WTC11 (cell line): ENCODE data around the gene PTAR1. TPM values are rescaled to one million over a fixed set of nuclear protein-coding genes. Genes with fewer than 3 reads are reported as not detected.
"Not testable (repeated sequence)": the region's sequence is repeated elsewhere in the genome, so short reads cannot be mapped to it uniquely, and the experiment has no call there.

Experiments
- ATAC-seq: fragments of 200-7000 bp; cut with Tn5 transposase; 2 replicates; pipeline ENCODE4 v1.10.0; 2021; ENCODE audit warnings: mild to moderate bottlenecking, moderate library complexity
- CTCF ChIA-PET: fragments of 300-600 bp; sonication (Branson Sonifier 250); formaldehyde crosslinking; loops from one replicate; lab custom pipeline; 2021; ENCODE audit warnings: antibody characterized with exemption; lab: Charles Lee
- POLR2A ChIA-PET: fragments of 350-600 bp; sonication (Branson Sonifier 250); formaldehyde crosslinking; loops from one replicate; lab custom pipeline; 2021; ENCODE audit warnings: antibody characterized with exemption; lab: Charles Lee
- DNase-seq: peaks from one replicate; pipeline ENCODE4 v3.0.0; 2021; ENCODE audit warnings: low spot score
- H3K27ac Mint-ChIP-seq: 2 replicates; pipeline ENCODE4 v1.8.0; 2021; ENCODE audit warnings: mixed read lengths
- H3K27me3 Mint-ChIP-seq: 2 replicates; pipeline ENCODE4 v1.8.0; 2021; ENCODE audit warnings: low read depth, mild to moderate bottlenecking, moderate library complexity, mixed read lengths
- H3K36me3 Mint-ChIP-seq: 2 replicates; pipeline ENCODE4 v1.8.0; 2021; ENCODE audit warnings: mixed read lengths
- H3K4me1 Mint-ChIP-seq: 2 replicates; pipeline ENCODE4 v1.8.0; 2022; ENCODE audit warnings: mixed read lengths
- H3K4me3 Mint-ChIP-seq: 2 replicates; pipeline ENCODE4 v1.8.0; 2021; ENCODE audit warnings: mild to moderate bottlenecking, moderate library complexity, mixed read lengths
- H3K9me3 Mint-ChIP-seq: 2 replicates; pipeline ENCODE4 v1.8.0; 2021; ENCODE audit warnings: mixed read lengths
- ATF2 ChIP-seq: sonication (generic); formaldehyde crosslinking; IDR thresholded peaks from 2 replicates; pipeline ENCODE4 v1.8.1; 2022; ENCODE audit warnings: low read depth, missing genetic modification reagents, borderline replicate concordance
- ATF6 ChIP-seq: sonication (generic); formaldehyde crosslinking; IDR thresholded peaks from 2 replicates; pipeline ENCODE4 v1.8.1; 2023; ENCODE audit warnings: mild to moderate bottlenecking, missing genetic modification reagents
- FOXJ3 ChIP-seq: sonication (generic); formaldehyde crosslinking; IDR thresholded peaks from 2 replicates; pipeline ENCODE4 v1.9.0; 2021; ENCODE audit warnings: missing genetic modification reagents, mild to moderate bottlenecking, borderline replicate concordance
- GABPB1 ChIP-seq: sonication (generic); formaldehyde crosslinking; IDR thresholded peaks from 2 replicates; pipeline ENCODE4 v1.8.1; 2023; ENCODE audit warnings: mild to moderate bottlenecking, missing genetic modification reagents
- GRHL2 ChIP-seq: fragments of 250-450 bp; sonication (Bioruptor Pico); IDR thresholded peaks from 2 replicates; pipeline ENCODE4 v1.8.0; 2022; ENCODE audit warnings: mild to moderate bottlenecking, moderate library complexity; ENCODE audit not compliant: insufficient replicate concordance, severe bottlenecking
- MAX ChIP-seq: sonication (generic); formaldehyde crosslinking; IDR thresholded peaks from 2 replicates; pipeline ENCODE4 v1.8.0; 2022; ENCODE audit warnings: mild to moderate bottlenecking, missing genetic modification reagents
- NFE2L1 ChIP-seq: sonication (generic); formaldehyde crosslinking; IDR thresholded peaks from 2 replicates; pipeline ENCODE4 v1.8.1; 2023; ENCODE audit warnings: missing genetic modification reagents
- OVOL2 ChIP-seq: fragments of 250-450 bp; sonication (Bioruptor Pico); IDR thresholded peaks from 2 replicates; pipeline ENCODE4 v1.9.0; 2021; ENCODE audit warnings: mild to moderate bottlenecking, borderline replicate concordance
- PRRX2 ChIP-seq: fragments of 250-450 bp; sonication (Bioruptor Pico); IDR thresholded peaks from 2 replicates; pipeline ENCODE4 v1.8.0; 2021; ENCODE audit warnings: mild to moderate bottlenecking
- SMAD3 ChIP-seq: sonication (generic); formaldehyde crosslinking; IDR thresholded peaks from 2 replicates; pipeline ENCODE4 v1.8.0; 2022; ENCODE audit warnings: missing genetic modification reagents, mild to moderate bottlenecking, borderline replicate concordance
- SMAD4 ChIP-seq: sonication (generic); formaldehyde crosslinking; IDR thresholded peaks from 2 replicates; pipeline ENCODE4 v1.8.0; 2022; ENCODE audit warnings: mild to moderate bottlenecking, missing genetic modification reagents
- TCF7 ChIP-seq: sonication (generic); formaldehyde crosslinking; IDR thresholded peaks from 2 replicates; pipeline ENCODE4 v1.8.0; 2022; ENCODE audit warnings: mild to moderate bottlenecking, low read depth, missing genetic modification reagents, moderate library complexity
- ZBTB43 ChIP-seq: sonication (generic); formaldehyde crosslinking; IDR thresholded peaks from 2 replicates; pipeline ENCODE4 v1.8.1; 2023; ENCODE audit warnings: mild to moderate bottlenecking, missing genetic modification reagents
- ZNF138 ChIP-seq: sonication (generic); formaldehyde crosslinking; conservative IDR thresholded peaks from 2 replicates; pipeline ENCODE4 v1.8.1; 2022; ENCODE audit warnings: mild to moderate bottlenecking, moderate library complexity, missing genetic modification reagents
- ZNF423 ChIP-seq: fragments of 250-450 bp; sonication (Bioruptor Pico); IDR thresholded peaks from 2 replicates; pipeline ENCODE4 v2.1.2; 2022; ENCODE audit warnings: mild to moderate bottlenecking, moderate library complexity
- total RNA-seq: library from RNA; stranded (reverse); gene quantifications from 3 replicates; pipeline ENCODE4 v1.2.3, GENCODE V29; 2021
- TF ChIP-seq, protein P1 (sequence below): sonication (generic); formaldehyde crosslinking; IDR thresholded peaks from 2 replicates; pipeline ENCODE4 v1.8.1; 2023; ENCODE audit warnings: mild to moderate bottlenecking, missing genetic modification reagents, moderate library complexity
- TF ChIP-seq, protein P2 (sequence below): sonication (generic); formaldehyde crosslinking; IDR thresholded peaks from 2 replicates; pipeline ENCODE4 v1.8.1; 2023; ENCODE audit warnings: mild to moderate bottlenecking, moderate library complexity, missing genetic modification reagents

Gene PTAR1
- total RNA-seq, 1 experiment from 2014 or later: 90.8 TPM

GRCh38 chr9:69801989-69802388, 42.2 kb upstream of the PTAR1 start (continued):
- TF ChIP-seq, protein P1, sequence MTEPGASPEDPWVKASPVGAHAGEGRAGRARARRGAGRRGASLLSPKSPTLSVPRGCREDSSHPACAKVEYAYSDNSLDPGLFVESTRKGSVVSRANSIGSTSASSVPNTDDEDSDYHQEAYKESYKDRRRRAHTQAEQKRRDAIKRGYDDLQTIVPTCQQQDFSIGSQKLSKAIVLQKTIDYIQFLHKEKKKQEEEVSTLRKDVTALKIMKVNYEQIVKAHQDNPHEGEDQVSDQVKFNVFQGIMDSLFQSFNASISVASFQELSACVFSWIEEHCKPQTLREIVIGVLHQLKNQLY (CRISPR knock-in tag): no peak
- TF ChIP-seq ZNF138 (CRISPR knock-in tag): no peak
- no peak for TF ChIP-seq SMAD3 (CRISPR knock-in tag)
- TF ChIP-seq PRRX2 (CRISPR knock-in tag): no peak
- no peak for TF ChIP-seq SMAD4 (CRISPR knock-in tag)
- TF ChIP-seq ZNF423 (CRISPR knock-in tag): no peak
- no peak for TF ChIP-seq ATF2

- H3K36me3 Mint-ChIP-seq: peaks cover 12% of the 10 kb centered on the region
- H3K4me3 Mint-ChIP-seq, POLR2A ChIA-PET, H3K4me1 Mint-ChIP-seq, H3K27me3 Mint-ChIP-seq, H3K27ac Mint-ChIP-seq, ATAC-seq, DNase-seq, CTCF ChIA-PET: not testable (repeated sequence)
- H3K9me3 Mint-ChIP-seq: peaks cover 19% of the 10 kb centered on the region
These were observed 40.2 kb upstream of the PTAR1 start for GRCh38 chr9:69800027-69800426.

GRCh38 chr9:69799521-69799920, 39.7 kb upstream of the PTAR1 start:
- CTCF ChIA-PET: interaction anchor here (1.1 kb wide), 1 partner anchor 10 kb away, joined by 4 read pairs; no protein-coding TSS in a partner anchor
- H3K27me3 Mint-ChIP-seq, H3K27ac Mint-ChIP-seq, POLR2A ChIA-PET, DNase-seq, H3K4me3 Mint-ChIP-seq, ATAC-seq, H3K4me1 Mint-ChIP-seq: not testable (repeated sequence)
- Mint-ChIP-seq H3K36me3 (peaks cover 12% of the 10 kb centered on the region), H3K9me3 (peaks cover 19% of the 10 kb centered on the region)

DNA sequence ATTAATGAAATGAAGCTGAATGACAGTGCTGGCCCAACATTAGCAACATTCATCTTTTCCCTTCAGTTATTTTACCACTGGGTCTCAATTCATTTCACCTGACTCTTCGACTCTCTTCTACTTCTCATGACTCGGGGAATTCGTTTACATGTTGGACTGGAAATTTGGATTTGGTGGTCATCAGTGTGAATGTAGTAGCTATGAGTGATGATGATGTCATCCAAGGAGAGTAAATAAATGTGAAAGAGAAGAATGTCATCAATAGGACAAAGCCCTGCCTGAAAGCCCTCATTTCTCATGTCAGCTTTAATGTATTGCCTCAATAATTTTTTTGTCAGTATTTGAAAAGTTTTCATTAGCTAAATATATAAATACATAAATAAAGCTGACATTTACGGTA, 38.9 kb upstream of the PTAR1 start:
- H3K36me3 Mint-ChIP-seq: peaks cover 12% of the 10 kb centered on the region
- no peak overlapping the region for H3K27ac Mint-ChIP-seq
- H3K4me3 Mint-ChIP-seq: no peak overlapping the region
- POLR2A ChIA-PET: no interaction called here
- TF ChIP-seq ATF6 (CRISPR knock-in tag) (no peak), ZBTB43 (CRISPR knock-in tag) (no peak), GRHL2 (no peak), NFE2L1 (CRISPR knock-in tag) (no peak), TCF7 (no peak), MAX (CRISPR knock-in tag) (no peak), GABPB1 (CRISPR knock-in tag) (no peak), OVOL2 (no peak), FOXJ3 (CRISPR knock-in tag) (no peak)
- TF ChIP-seq, protein P2, sequence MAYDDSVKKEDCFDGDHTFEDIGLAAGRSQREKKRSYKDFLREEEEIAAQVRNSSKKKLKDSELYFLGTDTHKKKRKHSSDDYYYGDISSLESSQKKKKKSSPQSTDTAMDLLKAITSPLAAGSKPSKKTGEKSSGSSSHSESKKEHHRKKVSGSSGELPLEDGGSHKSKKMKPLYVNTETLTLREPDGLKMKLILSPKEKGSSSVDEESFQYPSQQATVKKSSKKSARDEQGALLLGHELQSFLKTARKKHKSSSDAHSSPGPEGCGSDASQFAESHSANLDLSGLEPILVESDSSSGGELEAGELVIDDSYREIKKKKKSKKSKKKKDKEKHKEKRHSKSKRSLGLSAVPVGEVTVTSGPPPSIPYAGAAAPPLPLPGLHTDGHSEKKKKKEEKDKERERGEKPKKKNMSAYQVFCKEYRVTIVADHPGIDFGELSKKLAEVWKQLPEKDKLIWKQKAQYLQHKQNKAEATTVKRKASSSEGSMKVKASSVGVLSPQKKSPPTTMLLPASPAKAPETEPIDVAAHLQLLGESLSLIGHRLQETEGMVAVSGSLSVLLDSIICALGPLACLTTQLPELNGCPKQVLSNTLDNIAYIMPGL (CRISPR knock-in tag): no peak
- no peaks in the 10 kb centered on the region for H3K27me3 Mint-ChIP-seq
- CTCF ChIA-PET: interaction anchor here (1.1 kb wide), 1 partner anchor 11 kb away, joined by 4 read pairs; no protein-coding TSS in a partner anchor
- peaks cover 19% of the 10 kb centered on the region for H3K9me3 Mint-ChIP-seq
- ATAC-seq (no peak), DNase-seq (no peak)
- no peaks in the 10 kb centered on the region for H3K4me1 Mint-ChIP-seq
